Measurements from ENCODE around the gene MCFD2.

The MCFD2 gene

GRCh38 chr2:46871976-46872381 is 43.6 kb downstream of the MCFD2 start:
- DNase-seq, result no peak

- no peak for DNase-seq
Measured at GRCh38 chr2:46870051-46870839, 45.4 kb downstream of the MCFD2 start.

- no peak for DNase-seq
Measured at GRCh38 chr2:46869621-46870020, 46.0 kb downstream of the MCFD2 start.

- DNase-seq, result no peak
Measured at GRCh38 chr2:46866770-46867246, 48.8 kb downstream of the MCFD2 start.

GRCh38 chr2:46865181-46865970 is 50.2 kb downstream of the MCFD2 start:
- DNase-seq, result no peak

- DNase-seq, result no peak
Measured at GRCh38 chr2:46863882-46864281, 51.7 kb downstream of the MCFD2 start.

- no peak for DNase-seq
Measured at GRCh38 chr2:46862514-46862913, 53.1 kb downstream of the MCFD2 start.

- DNase-seq, result no peak
Measured at GRCh38 chr2:46861916-46862315, 53.7 kb downstream of the MCFD2 start.

GRCh38 chr2:46859482-46859881 is 56.1 kb downstream of the MCFD2 start:
- DNase-seq, result no peak

GRCh38 chr2:46858702-46859090 is 56.9 kb downstream of the MCFD2 start:
- DNase-seq, result no peak

- no peak for DNase-seq
Measured at GRCh38 chr2:46857871-46858701, 57.5 kb downstream of the MCFD2 start.

- no peak for DNase-seq
Measured at GRCh38 chr2:46856336-46856735, 59.3 kb downstream of the MCFD2 start.

- no peak for DNase-seq
Measured at GRCh38 chr2:46855805-46856204, 59.8 kb downstream of the MCFD2 start.

- no peak for DNase-seq
Measured at GRCh38 chr2:46854260-46854659, 61.3 kb downstream of the MCFD2 start.

GRCh38 chr2:46852598-46852997 is 63.0 kb downstream of the MCFD2 start:
- DNase-seq, result no peak

- DNase-seq, result no peak
Measured at GRCh38 chr2:46852124-46852523, 63.5 kb downstream of the MCFD2 start.
